HG03439 (cell line): ENCODE results near the gene ERP29.
"Not testable (repeated sequence)": the region's sequence is repeated elsewhere in the genome, so short reads cannot be mapped to it uniquely, and the experiment has no call there.

Source experiments
- ATAC-seq: cut with Tn5 transposase; IDR thresholded peaks from one replicate; pipeline ENCODE4 v1.9.1; 2021; ENCODE audit warnings: mild to moderate bottlenecking, moderate library complexity; ENCODE audit not compliant: unreplicated experiment

Gene ERP29

GRCh38 chr12:112012775-112013600 is at the start of gene ERP29, which contains the start of gene TMEM116:
ERP29 (plus strand) TSS chr12:112013426; CDS start chr12:112013466, 40 bp downstream.
TMEM116 (minus strand) TSS chr12:112013165; CDS start chr12:112005270, 7,895 bp downstream.
- ATAC-seq: peak; percentile 72

- no peak for ATAC-seq
Measured at GRCh38 chr12:111964935-111965334, 48.3 kb upstream of the ERP29 start.

GRCh38 chr12:111971800-111972199 is 41.4 kb upstream of the ERP29 start:
- ATAC-seq: no peak

DNA sequence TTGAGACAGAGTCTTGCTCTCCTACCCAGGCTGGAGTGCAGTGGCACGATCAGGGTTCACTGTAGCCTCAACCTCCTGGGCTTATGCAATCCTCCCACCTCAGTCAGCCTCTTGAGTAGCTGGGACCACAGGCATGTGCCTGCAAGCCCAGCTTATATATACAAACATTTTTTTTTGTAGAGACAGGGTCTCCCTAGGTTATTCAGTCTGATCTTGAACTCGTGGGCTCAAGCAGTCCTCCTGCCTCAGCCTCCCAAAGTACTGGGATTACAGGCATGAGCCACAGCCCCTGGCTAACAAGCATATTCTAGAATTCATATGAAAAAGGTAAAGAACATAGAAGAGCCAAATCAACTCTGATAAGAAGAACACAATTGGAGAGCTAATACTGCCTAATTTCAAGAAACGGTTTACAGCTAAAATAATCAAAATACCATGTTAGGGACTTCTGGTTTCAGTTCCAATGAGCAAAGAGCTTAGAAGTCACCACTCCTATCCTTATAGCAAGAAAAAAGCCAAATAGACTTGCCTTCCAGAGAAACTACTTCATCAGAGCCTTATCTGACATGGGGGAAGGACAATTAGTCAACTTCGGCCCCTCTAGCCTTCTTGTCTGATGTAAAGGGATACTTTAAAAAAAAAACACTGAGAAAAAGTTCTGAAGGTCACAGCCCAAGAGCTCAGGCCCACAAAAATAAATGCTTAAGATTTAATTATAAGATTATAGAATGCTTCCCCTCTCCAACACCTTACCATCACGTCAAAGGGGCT is 37.9 kb upstream of the ERP29 start:
- no peak for ATAC-seq

DNA sequence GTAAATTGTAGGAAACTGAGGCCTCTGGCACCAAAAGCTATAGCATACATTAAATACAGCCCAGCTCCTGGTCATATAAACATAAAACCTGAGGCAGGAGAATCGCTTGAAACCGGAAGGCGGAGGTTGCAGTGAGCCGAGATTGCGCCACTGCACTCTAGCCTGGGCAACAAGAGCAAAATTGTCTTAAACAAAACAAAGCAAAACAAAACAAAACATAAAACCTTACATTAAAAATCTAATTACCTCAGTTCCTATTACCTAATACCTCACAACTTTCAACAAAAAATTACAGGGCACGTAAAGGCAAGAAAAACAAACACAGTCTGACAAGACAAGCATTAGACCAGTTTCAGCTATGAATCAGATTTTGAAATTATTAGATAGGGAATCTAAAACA is 36.9 kb upstream of the ERP29 start:
- ATAC-seq: no peak

DNA sequence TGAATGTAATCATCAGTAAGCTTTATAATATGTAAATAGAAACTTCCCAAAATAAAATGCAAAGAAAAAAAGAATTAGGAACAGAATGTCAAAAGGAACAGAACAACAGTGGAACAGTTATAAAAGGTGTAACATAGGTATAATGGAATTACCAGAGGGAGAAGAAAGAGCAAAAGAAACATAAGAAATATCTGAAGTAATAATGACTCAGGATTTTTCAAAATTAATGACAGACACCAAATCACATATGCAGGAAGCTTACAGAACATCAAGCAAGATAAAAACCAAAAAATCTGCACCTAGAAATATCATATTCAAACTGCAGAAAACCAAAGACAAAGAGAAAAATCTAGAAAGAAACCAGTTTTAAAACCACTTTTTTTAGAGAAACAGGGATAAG is 36.4 kb upstream of the ERP29 start:
- no peak for ATAC-seq

DNA sequence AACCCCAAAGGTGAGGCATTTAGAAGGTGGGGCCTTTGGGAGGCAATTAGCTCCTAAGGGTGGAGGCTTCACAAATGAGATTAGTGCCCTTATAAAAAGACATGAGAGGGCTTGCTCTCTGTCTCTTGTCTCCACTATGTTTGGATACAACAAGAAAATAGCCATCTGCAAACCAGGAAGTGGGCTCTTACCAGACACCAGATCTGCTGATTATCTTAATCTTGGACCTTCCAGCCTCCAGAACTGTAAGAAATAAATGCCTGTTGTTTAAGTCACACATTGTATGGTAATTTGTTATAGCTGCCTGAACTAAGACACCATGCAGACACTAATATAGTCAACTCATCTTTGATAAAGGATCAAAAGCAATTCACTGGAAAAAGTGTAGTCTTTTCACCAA is 34.7 kb upstream of the ERP29 start:
- no peak for ATAC-seq

DNA sequence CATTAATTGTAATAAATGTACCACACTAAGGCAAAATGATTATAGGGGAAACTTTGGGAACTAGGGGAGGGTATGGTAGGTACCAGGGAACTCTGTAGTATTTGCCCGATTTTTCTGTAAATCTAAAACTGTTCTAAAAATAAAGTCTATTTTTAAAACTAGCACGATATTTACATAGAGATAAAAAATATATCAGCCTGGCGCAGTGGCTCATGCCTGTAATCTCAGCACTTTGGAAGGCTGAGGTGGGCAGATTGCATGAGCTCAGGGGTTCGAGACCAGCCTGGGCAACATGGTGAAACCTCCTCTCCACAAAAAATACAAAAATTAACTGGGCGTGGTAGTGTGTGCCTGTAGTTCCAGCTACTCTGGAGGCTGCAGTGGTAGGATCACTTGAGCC is 32.6 kb upstream of the ERP29 start:
- ATAC-seq: no peak

DNA sequence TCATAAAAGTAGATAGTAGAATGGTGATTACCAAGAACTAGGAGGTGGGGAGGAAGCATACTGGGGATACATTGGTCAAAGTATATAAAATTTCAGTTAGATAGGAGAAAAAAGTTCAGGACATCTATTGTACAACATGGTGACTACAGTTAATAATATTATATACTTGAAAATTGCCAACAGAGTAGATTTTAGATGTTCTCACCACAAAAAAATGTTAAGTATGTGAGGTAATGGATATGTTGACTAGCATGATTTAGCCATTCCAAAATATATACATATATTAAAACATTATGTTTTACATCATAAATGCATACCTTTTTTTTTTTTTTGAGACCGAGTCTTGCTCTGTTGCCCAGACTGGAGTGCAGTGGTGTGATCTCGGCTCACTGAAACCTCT is 31.2 kb upstream of the ERP29 start:
- no peak for ATAC-seq

DNA sequence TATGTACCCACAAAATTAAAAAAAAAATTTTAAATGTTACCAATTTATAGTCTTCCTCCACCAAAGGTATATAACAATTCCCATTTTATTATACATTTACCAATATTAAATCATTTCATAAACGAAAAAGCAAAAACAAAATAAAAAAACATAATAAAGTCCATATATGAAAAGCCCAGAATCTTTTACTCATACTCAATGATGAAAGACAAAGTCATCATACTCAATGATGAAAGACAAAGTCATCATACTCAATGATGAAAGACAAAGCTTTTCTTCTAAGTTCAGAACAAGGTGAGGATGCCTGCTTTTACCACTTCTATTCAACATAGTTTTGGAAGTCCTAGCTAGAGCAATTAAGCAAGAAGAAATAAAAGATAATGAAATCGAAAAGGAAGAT is 28.4 kb upstream of the ERP29 start:
- ATAC-seq: no peak

DNA sequence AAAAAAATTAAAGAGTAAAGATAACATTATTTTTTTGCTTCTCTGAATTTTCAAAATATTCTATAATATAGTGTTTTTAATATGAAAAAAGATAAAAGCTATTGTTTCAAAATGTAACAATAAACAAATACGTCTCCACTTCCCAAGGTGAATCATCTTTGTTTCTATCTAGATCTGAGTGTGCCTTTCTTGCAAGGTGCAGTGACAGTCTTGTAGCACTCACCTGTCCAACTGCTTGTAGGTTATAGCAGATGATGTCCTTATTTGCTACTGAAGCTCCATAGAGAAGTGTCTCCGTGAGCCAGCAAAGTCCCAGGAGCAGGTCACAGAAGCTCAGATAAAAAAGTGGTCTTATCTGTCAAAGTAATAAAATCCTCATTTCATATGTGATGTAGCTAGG is 21.7 kb upstream of the ERP29 start:
- no peak for ATAC-seq

GRCh38 chr12:111991946-111992345 is 21.3 kb upstream of the ERP29 start:
- no peak for ATAC-seq

DNA sequence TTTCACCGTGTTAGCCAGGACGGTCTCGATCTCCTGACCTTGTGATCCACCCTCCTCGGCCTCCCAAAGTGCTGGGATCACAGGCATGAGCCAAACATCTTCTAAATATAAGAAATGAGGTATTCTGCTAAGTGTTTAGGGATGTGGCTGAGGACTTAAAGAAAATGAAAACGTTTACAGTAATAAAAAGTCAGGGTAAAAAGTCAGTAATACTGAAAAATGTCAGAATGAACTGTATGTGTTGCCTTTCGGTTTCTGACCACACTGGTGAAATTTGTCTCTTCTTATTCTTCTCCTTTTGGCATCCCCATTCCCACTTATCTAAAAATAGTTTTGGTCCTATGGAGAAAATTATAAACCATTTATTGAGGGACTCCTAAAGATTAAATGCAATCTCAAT is 20.8 kb upstream of the ERP29 start:
- ATAC-seq: no peak

DNA sequence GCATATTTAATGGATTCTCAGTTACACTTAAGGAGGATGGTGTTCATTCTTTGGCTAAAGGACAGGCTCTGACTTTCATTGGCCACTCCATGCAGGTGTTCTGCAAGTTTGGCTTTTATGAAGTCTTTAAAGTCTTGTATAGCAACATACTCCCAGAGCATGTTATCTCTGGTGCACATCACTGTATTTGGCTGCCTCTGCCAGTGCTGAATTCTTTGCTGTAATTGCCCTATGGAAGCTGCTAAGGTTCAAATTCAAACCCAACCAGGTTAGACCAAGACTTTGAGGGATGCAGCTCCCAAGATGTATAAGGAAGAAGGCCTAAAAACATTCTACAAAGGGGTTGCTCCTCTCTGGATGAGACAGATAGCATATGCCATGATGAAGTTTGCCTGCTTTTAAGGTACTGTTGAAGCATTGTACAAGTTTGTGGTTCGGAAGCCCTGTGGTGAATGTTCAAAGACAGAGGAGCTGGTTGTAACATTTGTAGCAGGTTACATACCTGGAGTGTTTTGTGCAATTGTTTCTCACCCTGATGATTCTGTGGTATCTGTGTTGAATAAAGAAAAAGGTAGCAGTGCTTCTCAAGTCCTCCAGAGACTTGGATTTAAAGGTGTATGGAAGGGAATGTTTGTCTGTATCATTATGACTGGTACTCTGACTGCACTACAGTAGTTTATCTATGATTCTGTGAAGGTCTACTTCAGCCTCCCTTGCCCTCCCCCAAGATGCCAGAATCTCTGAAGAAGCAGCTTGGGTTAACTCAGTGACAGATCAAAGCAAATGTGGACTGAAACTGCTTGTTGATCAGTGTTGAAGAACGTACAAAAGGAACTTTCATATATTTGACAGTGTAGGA is 19.7 kb upstream of the ERP29 start:
- no peak for ATAC-seq

- not testable (repeated sequence) for ATAC-seq
Measured at GRCh38 chr12:111994211-111995111, 18.8 kb upstream of the ERP29 start.

DNA sequence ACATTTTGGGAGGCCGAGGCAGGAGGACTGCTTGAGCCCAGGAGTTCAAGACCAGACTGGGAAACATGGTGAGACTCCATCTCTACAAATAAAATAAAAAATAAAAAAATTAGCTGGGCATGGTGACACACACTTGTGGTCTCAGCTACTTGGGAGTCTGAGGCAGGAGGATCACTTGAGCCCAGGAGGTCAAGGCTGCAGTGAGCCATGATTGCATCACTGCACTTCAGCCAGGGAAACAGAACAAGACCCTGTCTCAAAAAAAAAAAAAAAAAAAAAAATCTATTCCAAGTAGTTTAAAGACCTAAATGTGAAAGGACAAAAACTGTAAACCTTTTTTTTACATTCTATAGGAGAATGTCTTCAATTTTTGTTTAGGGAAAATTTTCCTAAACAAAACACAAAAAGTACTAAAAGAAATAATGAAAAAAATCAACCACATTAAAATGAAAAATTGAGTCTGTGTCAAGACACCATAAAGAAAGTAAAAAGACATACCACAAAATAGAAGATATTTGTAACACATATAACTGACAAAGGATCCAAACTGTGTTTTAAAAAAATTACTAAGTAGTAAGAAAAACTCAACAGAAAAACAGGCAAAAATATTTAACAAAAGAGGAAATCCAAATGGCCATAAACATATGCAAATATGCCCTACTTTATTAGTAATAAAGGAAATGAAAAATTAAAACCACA is 17.3 kb upstream of the ERP29 start:
- no peak for ATAC-seq

GRCh38 chr12:111997300-111997699 is 15.9 kb upstream of the ERP29 start:
- no peak for ATAC-seq

- ATAC-seq: no peak
Measured at GRCh38 chr12:111998015-111998414, 15.2 kb upstream of the ERP29 start.

DNA sequence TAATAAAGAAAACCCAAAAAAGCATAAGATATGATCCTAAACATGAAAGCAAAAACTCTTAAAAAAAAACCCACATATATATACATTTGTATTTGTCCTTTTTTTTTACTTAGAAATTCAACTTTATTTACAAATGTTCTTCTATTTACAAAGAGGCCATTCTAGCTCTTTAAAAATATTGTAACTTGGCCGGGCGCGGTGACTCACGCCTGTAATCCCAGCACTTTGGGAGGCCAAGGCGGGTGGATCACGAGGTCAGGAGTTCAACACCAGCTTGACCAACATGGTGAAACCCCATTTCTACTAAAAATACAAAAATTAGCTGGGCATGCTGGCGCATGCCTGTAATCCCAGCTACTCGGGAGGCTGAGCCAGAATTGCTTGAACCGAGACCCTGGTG is 14.1 kb upstream of the ERP29 start:
- ATAC-seq: not testable (repeated sequence)

DNA sequence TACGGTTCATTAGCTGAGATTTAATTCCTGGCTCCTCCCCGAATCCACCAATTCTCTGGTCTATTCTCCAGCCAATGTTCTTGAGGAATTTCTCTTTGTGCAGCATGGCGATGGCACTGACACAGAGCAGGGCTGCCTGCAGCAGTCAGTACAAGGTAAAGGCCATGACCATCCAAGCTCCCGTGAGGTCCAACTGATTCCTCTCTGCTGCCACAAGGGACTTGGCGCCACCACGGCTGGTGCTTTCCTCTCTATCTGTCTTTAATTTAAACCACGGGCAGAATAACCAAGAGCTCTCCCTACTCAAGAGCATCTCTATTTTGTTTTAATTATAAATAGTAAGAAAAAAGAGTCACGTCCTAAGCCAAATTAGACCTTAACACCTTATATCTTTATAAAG is 12.4 kb upstream of the ERP29 start:
- no peak for ATAC-seq
